ENCODE results near the gene LRRC49.

DNA sequence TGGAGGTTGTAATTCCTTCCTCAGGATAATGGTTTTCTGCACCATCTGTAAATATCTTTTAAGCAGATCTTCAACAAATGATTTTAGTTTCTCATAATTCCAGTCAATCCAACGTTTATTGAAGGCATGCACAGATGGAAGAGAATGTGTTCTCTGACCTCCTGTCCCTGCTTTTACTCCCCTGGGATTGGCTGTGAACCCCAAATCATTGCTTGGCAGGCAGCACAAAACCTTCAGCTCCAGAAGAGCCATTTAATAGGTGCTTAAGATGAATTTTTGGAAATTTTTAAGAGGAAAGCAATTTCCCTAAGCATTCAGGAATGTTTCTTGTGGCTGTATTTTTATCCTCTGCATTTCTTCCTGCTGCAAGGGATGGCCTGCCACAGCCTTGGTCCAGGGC lies 197.2 kb downstream of the LRRC49 start:
- TF ChIP-seq, protein P1, sequence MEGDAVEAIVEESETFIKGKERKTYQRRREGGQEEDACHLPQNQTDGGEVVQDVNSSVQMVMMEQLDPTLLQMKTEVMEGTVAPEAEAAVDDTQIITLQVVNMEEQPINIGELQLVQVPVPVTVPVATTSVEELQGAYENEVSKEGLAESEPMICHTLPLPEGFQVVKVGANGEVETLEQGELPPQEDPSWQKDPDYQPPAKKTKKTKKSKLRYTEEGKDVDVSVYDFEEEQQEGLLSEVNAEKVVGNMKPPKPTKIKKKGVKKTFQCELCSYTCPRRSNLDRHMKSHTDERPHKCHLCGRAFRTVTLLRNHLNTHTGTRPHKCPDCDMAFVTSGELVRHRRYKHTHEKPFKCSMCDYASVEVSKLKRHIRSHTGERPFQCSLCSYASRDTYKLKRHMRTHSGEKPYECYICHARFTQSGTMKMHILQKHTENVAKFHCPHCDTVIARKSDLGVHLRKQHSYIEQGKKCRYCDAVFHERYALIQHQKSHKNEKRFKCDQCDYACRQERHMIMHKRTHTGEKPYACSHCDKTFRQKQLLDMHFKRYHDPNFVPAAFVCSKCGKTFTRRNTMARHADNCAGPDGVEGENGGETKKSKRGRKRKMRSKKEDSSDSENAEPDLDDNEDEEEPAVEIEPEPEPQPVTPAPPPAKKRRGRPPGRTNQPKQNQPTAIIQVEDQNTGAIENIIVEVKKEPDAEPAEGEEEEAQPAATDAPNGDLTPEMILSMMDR (conservative IDR thresholded peaks at IDR 0.05; ENCODE audit: low read depth, low read length): no peak
- no peak for TF ChIP-seq EZH2 (IDR thresholded peaks at IDR 0.05; ENCODE audit: borderline replicate concordance, low read depth, low read length, poor library complexity, severe bottlenecking)
